WI38 (cell line): ENCODE results near the gene DNASE1.
"Not testable (repeated sequence)": the region's sequence is repeated elsewhere in the genome, so short reads cannot be mapped to it uniquely, and the experiment has no call there.

Experiments
- H3K4me3 ChIP-seq: 2 replicates; pipeline ENCODE4 v1.5.1; 2011; ENCODE audit warnings: low read depth, mild to moderate bottlenecking, control low read depth, low read length
- TF ChIP-seq, protein P1 (sequence below): IDR thresholded peaks from 2 replicates; pipeline ENCODE4 v1.5.1; 2012; ENCODE audit warnings: low read depth, mild to moderate bottlenecking, control low read depth, low read length

The DNASE1 gene

GRCh38 chr16:3651461-3652372, 2.8 kb upstream of the DNASE1 start:
- TF ChIP-seq, protein P1, sequence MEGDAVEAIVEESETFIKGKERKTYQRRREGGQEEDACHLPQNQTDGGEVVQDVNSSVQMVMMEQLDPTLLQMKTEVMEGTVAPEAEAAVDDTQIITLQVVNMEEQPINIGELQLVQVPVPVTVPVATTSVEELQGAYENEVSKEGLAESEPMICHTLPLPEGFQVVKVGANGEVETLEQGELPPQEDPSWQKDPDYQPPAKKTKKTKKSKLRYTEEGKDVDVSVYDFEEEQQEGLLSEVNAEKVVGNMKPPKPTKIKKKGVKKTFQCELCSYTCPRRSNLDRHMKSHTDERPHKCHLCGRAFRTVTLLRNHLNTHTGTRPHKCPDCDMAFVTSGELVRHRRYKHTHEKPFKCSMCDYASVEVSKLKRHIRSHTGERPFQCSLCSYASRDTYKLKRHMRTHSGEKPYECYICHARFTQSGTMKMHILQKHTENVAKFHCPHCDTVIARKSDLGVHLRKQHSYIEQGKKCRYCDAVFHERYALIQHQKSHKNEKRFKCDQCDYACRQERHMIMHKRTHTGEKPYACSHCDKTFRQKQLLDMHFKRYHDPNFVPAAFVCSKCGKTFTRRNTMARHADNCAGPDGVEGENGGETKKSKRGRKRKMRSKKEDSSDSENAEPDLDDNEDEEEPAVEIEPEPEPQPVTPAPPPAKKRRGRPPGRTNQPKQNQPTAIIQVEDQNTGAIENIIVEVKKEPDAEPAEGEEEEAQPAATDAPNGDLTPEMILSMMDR, result no peak

GRCh38 chr16:3652373-3653195, 1.9 kb upstream of the DNASE1 start:
- no peak overlapping the region for H3K4me3 ChIP-seq
- TF ChIP-seq, protein P1, result no peak

More at GRCh38 chr16:3651461-3652372, 2.8 kb upstream of the DNASE1 start:
- no peak overlapping the region for H3K4me3 ChIP-seq

- H3K4me3 ChIP-seq, result no peak overlapping the region
- TF ChIP-seq, protein P1, result no peak
Measured at GRCh38 chr16:3655030-3655395, 522 bp downstream of the DNASE1 start.

GRCh38 chr16:3655396-3656159, 1.1 kb downstream of the DNASE1 start:
- no peak overlapping the region for H3K4me3 ChIP-seq
- TF ChIP-seq, protein P1, result no peak

GRCh38 chr16:3656160-3656490, 1.6 kb downstream of the DNASE1 start:
- not testable (repeated sequence) for H3K4me3 ChIP-seq

DNA sequence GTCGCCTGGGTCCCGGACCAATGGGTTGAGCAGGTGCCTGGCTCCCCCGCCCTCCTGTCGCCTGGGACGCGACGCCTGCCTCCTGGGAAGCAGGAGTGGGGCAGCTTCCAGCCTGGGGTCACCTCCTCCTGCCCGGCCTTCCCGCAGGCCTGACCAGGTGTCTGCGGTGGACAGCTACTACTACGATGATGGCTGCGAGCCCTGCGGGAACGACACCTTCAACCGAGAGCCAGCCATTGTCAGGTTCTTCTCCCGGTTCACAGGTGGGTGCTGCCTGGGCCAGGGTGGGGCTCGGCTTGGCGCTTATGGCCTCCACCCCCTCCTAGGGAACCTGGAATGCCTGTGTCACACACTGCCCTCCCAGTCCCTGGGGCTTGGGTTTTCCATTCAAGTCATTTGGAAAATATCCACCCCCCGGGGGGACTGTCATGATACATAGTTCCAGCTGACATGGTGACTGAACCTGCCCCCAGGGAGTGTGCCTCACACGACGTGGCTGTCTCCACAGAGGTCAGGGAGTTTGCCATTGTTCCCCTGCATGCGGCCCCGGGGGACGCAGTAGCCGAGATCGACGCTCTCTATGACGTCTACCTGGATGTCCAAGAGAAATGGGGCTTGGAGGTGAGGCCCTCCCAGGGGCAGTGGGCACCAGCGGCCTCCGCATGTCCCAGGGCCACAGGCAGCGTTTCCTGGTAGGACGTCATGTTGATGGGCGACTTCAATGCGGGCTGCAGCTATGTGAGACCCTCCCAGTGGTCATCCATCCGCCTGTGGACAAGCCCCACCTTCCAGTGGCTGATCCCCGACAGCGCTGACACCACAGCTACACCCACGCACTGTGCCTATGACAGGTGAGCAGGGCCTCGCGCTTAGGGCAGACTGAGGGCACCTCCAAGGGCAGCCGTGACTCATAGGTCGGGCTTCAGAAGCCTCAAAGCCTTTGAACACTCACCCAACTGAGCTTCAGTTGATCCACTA, 2.3 kb downstream of the DNASE1 start:
- TF ChIP-seq, protein P1, result no peak
- H3K4me3 ChIP-seq, result no peak overlapping the region

DNA sequence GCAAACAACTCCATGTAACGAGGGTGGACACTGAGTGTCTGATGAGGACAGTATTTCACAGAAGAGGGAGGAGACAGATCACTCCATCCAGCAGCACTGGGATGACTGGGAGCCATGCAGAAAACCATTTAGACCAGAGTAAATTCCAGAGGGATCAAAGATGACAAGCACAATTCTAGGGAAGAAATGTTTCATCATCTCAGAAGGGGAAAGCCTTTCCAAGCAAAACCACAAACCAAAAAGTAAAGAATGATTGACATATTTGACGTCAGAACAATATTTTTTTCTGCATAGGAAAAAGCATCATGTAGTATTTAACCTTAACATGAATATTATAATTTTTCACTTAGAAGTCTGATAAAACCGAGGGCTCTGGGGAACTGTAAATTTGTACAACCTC, 4.8 kb downstream of the DNASE1 start:
- H3K4me3 ChIP-seq, result no peak overlapping the region
- TF ChIP-seq, protein P1, result no peak
